Kidney glomerular epithelial cell (primary cell): ENCODE data around the gene ZFYVE1.

ENCODE experiments used
- DNase-seq: peaks from one replicate; lab custom pipeline; 2025; lab: John Stamatoyannopoulos, UW

Gene ZFYVE1

GRCh38 chr14:72921396-72921795 is 105.5 kb downstream of the ZFYVE1 start:
- no peak for DNase-seq

DNA sequence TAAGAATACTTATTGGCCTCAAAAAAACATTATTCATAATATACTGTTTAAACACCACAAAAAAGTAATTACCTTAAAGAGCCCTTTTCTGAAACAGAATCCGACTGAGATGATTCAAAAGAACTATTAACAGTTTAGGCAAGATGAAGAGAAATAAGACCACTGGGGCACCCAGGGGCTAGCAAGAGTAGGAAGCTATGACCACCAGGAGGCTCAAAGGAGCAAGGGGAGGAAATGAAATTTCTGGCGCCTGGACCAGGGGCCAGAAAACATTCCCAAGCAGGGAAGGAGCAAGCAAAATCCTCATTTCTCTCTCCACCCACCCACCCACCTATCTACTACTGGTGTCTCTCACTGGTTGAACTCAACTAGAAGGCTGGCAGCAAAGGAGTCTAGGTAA is 106.9 kb downstream of the ZFYVE1 start:
- no peak for DNase-seq
